ENCODE results near the gene TAP2. TPM values are rescaled to one million over a fixed set of nuclear protein-coding genes. Genes with fewer than 3 reads are reported as not detected.

Gene TAP2
- total and polyA plus RNA-seq, 8 donors = 5.0 to 23.1 (median 12.2) TPM

DNA sequence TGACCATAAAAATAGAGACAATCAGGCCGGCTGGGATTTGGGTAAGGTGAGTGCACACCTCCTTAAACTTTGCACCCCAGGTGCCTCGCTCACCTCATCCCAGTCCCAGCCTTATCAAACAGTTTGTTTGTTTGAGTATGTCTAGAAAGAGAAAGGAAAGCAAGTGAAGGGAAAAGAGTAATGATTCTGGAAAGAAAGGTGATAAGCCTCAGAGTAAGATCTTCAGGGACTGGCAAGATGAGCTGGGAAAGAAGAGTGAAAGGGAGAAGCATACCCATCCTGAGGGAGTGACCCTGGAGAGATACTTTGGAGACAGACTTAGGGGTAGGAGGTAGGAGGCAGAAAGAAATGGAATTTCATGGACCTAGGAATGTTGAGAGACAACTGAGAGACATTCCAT lies 1.7 kb downstream of the TAP2 start:
- no peaks in the 10 kb centered on the region for H3K9me3 ChIP-seq
- ATAC-seq (no peak), FAIRE-seq (no peak), DNase-seq (no peak)
- no peak overlapping the region for H3K4me3 ChIP-seq
- peaks cover 0 to 3% (median 0%) of the 10 kb centered on the region in 3 donors for H3K4me1 ChIP-seq
- H3K36me3 ChIP-seq = no peaks in the 10 kb centered on the region
- intact Hi-C loops (cut with DNase I) = no loop called here
- H3K27ac ChIP-seq = no peak overlapping the region
- 72 to 87% methylated on average over 2 of the region's 2 CpGs for WGBS, 2 donors
- no peaks in the 10 kb centered on the region for H3K27me3 ChIP-seq
- TF ChIP-seq, protein P1, sequence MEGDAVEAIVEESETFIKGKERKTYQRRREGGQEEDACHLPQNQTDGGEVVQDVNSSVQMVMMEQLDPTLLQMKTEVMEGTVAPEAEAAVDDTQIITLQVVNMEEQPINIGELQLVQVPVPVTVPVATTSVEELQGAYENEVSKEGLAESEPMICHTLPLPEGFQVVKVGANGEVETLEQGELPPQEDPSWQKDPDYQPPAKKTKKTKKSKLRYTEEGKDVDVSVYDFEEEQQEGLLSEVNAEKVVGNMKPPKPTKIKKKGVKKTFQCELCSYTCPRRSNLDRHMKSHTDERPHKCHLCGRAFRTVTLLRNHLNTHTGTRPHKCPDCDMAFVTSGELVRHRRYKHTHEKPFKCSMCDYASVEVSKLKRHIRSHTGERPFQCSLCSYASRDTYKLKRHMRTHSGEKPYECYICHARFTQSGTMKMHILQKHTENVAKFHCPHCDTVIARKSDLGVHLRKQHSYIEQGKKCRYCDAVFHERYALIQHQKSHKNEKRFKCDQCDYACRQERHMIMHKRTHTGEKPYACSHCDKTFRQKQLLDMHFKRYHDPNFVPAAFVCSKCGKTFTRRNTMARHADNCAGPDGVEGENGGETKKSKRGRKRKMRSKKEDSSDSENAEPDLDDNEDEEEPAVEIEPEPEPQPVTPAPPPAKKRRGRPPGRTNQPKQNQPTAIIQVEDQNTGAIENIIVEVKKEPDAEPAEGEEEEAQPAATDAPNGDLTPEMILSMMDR (IDR thresholded peaks at IDR 0.05) = no peak

DNA sequence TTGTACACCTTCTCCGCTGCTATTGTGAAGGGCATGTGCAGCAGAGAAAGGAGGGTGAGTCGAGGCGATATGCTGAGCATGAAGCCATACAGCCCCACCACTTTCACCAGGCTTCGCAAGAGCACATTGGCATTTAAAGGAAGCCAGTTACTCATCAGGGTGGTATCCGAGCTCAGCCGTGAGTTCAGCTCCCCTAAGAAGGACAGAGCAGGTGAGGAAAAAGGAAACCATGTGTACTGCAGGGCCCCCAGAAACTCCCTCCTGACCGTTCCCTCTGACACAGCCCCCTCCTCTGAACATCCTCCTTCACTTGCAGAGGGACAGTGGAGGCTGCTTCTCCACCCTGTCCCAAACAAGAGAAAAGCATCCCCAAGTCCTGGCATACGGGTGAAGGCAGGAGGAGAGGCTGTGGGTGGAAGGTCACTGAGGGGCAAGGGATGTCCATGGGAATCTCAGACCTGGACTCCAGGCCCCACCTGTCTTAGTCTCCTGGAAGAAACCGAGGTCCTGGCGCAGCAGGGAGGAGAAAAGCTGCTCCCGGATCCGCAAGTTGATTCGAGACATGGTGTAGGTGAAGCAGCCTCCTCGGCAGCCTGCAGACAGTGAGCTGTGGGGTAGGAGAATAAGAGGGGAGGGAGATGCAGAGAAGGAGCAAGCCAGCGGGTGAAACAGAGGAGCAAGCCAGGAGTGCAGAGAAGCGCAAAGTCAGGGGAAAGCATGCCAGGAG lies 3.2 kb downstream of the TAP2 start:
- TF ChIP-seq, protein P1 (IDR thresholded peaks at IDR 0.05) = no peak
- H3K9me3 ChIP-seq = no peaks in the 10 kb centered on the region
- peaks cover 0 to 2% (median 0%) of the 10 kb centered on the region in 3 donors for H3K36me3 ChIP-seq
- DNase-seq = no peak
- intact Hi-C loops (cut with DNase I) = no loop called here
- H3K27me3 ChIP-seq = no peaks in the 10 kb centered on the region
- H3K4me1 ChIP-seq = peaks cover 0 to 3% (median 0%) of the 10 kb centered on the region in 3 donors
- FAIRE-seq = no peak
- no peak overlapping the region for H3K4me3 ChIP-seq
- no peak overlapping the region for H3K27ac ChIP-seq
- ATAC-seq = no peak
- 91 to 92% methylated on average over 16 of the region's 16 CpGs for WGBS, 2 donors

DNA sequence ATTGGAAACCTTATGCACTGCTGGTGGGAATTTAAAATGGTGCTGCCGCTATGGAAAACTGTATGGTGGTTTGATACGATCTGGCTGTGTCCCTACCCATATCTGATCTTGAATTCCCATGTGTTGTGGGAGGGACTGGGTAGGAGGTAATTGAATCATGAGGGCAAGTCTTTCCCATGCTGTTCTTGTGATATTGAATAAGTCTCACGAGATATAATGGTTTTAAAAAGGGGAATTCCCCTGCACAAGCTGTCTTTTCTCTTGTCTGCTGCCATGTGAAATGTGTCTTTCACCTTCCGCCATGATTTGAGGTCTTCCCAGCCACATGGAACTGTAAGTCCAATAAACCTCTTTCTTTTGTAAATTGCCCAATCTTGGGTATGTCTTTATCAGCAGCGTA lies 4.9 kb downstream of the TAP2 start:
- ATAC-seq (no peak), FAIRE-seq (no peak), DNase-seq (no peak)
- WGBS, 2 donors = 83 to 87% methylated on average over 5 of the region's 5 CpGs
- Histone ChIP-seq H3K27me3 (no peaks in the 10 kb centered on the region), H3K4me1 (peaks cover 0 to 3% (median 0%) of the 10 kb centered on the region in 3 donors), H3K4me3 (no peak overlapping the region), H3K36me3 (peaks cover 0 to 8% (median 7%) of the 10 kb centered on the region in 3 donors), H3K9me3 (no peaks in the 10 kb centered on the region), H3K27ac (no peak overlapping the region)
- intact Hi-C loops (cut with DNase I) = no loop called here
- TF ChIP-seq, protein P1 (IDR thresholded peaks at IDR 0.05) = no peak

DNA sequence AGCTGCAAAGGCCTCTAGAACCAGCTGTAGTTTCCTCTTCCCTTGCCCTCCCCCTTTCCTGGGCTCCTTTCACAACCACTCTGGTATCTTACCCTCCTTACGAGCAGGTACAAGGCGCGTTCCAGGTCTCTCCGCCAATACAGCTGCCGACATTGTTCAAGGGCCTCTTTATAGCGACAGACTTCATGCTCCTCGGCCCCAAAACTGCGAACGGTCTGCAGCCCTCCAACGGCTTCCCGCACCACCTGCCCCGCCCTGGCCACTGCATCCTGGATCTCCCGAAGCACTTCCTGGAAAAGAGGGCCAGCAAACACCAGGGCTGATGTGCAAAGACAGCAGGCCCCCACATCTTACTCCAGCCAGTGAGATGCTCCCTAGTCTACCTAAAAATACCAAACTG lies 6.0 kb downstream of the TAP2 start:
- Histone ChIP-seq H3K27me3 (no peaks in the 10 kb centered on the region), H3K9me3 (no peaks in the 10 kb centered on the region), H3K27ac (no peak overlapping the region), H3K4me3 (no peak overlapping the region), H3K4me1 (peaks cover 0 to under 1% (median 0%) of the 10 kb centered on the region in 3 donors), H3K36me3 (peaks cover 0 to 8% (median 7%) of the 10 kb centered on the region in 3 donors)
- WGBS, 2 donors = 85 to 90% methylated on average over 13 of the region's 13 CpGs
- ATAC-seq (no peak), DNase-seq (no peak), FAIRE-seq (no peak)
- TF ChIP-seq, protein P1 (IDR thresholded peaks at IDR 0.05) = no peak
- intact Hi-C loops (cut with DNase I) = no loop called here

DNA sequence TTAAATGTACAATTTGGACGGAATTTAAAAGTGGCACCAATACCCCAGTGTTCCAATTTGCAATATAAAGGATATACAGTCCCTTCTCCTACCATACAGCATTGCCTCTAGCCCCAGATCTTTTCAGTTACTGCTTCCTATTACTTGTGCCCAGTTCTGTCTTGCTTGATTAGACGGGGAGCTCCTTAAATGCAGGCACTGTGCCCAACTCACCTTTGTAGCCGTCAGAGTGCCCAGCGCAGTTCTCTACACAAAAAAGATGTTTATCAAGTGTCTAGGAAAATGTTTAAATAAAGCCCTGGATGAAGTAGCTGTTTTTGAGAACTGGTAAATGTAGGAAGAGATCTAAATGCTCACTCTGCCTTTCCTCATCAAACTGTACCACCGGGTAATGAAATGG lies 7.6 kb downstream of the TAP2 start:
- H3K27ac ChIP-seq = no peak overlapping the region

More for the DNA sequence above, 7.6 kb downstream of the TAP2 start:
- no peaks in the 10 kb centered on the region for H3K4me1 ChIP-seq
- TF ChIP-seq, protein P1 (IDR thresholded peaks at IDR 0.05) = no peak
- no peaks in the 10 kb centered on the region for H3K9me3 ChIP-seq
- no peak for ATAC-seq
- DNase-seq = no peak
- WGBS, 2 donors = 85 to 87% methylated on average over 5 of the region's 5 CpGs
- no peak overlapping the region for H3K4me3 ChIP-seq
- no peak for FAIRE-seq
- H3K36me3 ChIP-seq = peaks cover 0 to 8% (median 7%) of the 10 kb centered on the region in 3 donors
- intact Hi-C loops (cut with DNase I) = no loop called here
- H3K27me3 ChIP-seq = no peaks in the 10 kb centered on the region

Measured in pancreas (tissue), 10 donors.